ENCODE measurements around the gene POLR3C.
"Not testable (repeated sequence)": the region's sequence is repeated elsewhere in the genome, so short reads cannot be mapped to it uniquely, and the experiment has no call there.

The POLR3C gene

DNA sequence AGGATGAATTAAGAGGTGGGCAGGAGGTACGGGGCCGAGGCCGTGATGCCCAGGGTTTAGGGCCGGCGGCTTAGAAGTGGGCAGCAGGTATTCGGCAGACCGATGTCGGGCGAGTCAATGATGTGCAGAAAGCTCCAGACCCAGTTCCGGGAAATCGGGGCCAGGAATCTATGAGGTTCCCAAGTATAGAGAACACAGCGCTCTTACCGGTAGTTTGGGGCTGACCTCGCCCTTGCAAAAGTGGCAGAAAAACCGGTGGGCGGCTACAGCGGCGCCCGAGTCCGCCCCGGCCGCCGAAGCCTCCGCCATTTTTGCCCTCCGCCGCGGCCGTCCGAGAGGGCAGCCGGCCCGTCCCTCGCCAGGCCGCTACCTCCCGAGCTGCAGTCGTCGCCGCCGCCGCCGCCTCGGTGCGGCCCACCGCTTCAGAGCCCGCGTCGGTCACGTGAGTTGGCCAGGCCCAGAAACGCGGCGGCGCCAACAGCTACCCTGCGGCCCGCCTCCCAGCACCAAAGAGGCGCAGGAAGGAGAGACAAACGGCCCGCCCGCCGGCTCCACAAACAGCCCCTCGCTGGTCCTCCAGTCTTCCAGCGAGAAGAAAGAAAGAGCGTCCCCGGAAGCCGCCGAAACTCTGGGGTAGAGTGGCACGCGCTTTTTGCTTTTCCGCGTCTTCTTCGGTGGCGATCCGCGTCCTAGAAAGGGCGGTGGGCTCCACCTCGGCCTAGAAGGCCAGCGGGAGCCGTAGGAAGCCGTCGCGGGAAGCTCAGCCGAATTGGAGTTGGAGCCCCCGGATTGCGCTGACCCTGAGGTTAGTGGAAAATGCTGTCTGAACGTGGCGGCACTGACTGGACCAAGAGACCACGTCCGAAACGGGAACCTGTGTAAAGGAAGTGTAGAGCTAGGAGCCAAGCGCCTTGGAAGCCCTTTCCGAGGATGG lies at the start of gene POLR3C, which contains the start of gene RNF115:
TSS of gene POLR3C (plus strand) at position 636 of the 934 bp plus-strand sequence. CDS start 1,577 bp downstream, outside the sequence.
TSS of gene RNF115 (minus strand) at position 531 of the 934 bp plus-strand sequence. CDS start at position 309, 222 bp downstream.
- ATAC-seq: peak; percentile 70 to 71

DNA sequence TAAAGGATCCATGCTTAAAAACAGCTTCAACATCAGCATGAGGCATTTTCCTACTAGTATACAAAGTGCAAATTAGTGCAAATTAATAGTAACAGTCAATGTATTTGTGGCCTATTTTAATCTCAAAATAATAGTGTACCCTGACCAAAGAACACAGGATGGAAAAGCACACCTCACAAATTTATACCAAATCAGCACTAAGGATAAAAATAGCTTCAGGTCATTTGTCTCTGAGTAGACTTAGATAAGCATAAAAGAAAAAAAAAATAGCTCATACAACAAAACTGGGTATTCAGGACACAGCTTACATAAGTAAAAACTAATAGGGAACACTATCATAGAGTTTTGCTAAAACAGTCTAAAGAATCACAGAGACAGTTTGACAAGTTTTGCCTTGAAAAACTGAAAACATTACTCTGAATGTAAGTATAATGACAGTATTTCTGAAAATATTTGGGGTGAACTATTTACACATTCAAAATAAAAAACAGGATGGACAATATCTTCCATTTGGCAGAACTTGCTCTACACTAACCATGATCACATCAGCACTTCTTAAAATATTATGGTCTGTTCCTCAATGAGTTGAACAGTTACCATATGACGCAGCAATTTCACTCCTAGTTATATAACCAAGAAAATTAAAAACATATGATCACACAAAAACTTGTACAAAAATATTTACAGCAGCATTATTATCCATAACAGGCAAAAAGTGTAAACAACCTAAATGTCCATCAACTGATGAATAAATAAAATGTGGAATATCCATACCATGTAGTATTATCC lies 46.4 kb upstream of the POLR3C start:
- ATAC-seq: no peak

GRCh38 chr1:145778146-145778540 lies 45.9 kb upstream of the POLR3C start:
- no peak for ATAC-seq

GRCh38 chr1:145782272-145783099 lies 41.5 kb upstream of the POLR3C start:
- ATAC-seq: peak; percentile 27 to 29

GRCh38 chr1:145784409-145784808 lies 39.6 kb upstream of the POLR3C start:
- ATAC-seq: no peak

DNA sequence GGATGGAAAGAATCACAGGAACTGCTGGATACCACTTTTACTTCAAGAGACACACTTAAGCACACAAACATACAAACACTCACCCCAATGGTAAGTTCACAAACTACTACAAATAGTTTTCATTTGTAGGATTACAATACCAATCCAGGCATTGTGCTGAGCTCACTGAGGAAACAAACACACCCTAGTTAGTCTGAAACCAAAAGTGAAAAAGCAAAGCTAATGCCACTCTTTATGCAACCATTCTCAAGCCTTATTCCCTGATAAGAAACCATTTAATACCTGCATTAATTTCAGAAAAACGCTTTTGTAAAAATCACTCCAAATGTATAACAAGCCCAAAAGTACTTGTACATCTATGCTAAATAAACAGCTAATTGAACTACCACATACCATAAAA lies 38.5 kb upstream of the POLR3C start:
- peak in 1 of 2 donors; percentile 36 for ATAC-seq

- ATAC-seq: peak; percentile 87 to 91
These were observed 37.7 kb upstream of the POLR3C start for GRCh38 chr1:145786271-145786670.

- ATAC-seq: no peak
These were observed 35.4 kb upstream of the POLR3C start for GRCh38 chr1:145788580-145788979.

- ATAC-seq: not testable (repeated sequence)
These were observed 32.1 kb upstream of the POLR3C start for GRCh38 chr1:145791860-145792259.

GRCh38 chr1:145792484-145792883 lies 31.5 kb upstream of the POLR3C start:
- no peak for ATAC-seq

- ATAC-seq: no peak
These were observed 28.6 kb upstream of the POLR3C start for GRCh38 chr1:145795257-145795881.

- ATAC-seq: no peak
These were observed 27.2 kb upstream of the POLR3C start for GRCh38 chr1:145796753-145797152.

GRCh38 chr1:145799806-145800205 lies 24.2 kb upstream of the POLR3C start:
- ATAC-seq: no peak

DNA sequence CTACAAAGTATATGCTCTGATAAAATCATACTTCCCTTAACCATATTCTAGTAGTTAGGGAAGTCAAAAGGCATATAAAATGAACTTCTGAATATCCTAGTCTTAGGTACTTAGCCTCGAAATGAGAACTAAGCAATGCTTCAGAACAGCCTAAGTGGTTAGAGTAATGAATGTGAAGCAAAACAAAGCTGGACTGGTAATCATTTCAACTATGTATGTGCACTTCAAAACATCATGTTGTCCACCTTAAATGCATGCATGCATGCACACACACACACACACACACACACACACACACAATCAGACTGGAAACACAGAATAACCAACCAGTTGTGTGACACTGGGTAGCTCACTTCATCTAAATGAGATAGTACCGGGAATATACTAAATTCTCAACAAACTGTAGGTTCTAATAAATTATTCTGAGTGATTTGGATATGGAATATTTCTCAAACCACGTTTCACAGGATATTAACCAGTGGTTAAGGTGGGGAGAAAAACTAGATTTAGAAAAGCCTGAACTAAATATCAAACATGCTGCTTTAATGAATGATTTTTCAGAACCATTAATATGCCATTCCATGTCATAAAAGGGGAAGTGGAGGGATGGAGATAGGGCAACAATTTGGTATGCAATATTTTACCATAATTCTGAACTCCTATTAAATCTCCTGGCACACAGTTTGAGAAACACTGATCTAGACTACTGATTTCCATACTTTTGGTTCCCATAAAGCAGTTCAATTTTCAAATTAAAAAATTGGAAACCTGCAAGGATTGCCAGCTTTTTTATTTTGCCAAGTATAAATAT lies 19.6 kb upstream of the POLR3C start:
- no peak for ATAC-seq

DNA sequence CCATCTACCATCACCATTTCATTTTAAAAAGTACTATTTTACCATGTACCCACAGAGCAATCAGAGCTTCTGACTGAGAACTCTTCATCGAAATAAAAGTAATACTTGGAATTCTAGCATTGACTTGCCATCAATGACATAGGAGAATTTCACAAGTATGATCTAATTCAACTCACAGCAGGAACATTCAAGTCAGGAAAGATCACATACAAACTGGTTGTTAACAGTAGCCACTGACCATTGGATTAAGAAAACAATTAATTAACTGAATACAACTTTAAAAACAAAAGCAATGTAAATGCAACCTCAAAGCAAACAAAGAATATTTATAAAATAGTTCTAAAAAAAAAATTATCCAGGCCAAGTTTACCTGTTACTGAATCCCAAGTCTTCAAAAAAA lies 18.9 kb upstream of the POLR3C start:
- ATAC-seq: no peak

GRCh38 chr1:145806408-145806807 lies 17.6 kb upstream of the POLR3C start:
- no peak for ATAC-seq

DNA sequence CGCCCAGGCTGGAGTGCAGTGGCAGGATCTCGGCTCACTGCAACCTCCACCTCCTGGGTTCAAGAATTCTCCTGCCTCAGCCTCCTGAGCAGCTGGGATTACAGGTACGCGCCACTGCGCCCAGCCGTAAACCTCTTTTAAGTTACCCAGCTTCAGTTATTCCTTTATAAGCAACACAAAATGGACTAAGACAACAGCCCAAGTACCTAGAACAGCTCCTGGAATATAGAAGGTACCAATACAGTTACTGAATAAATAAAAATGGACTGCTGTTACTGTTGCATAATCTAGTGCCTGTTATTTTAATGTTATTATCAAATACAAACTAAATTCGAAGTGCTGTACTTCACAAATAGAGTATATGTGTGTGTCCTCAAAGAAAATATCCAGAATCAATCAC lies 17.2 kb upstream of the POLR3C start:
- no peak for ATAC-seq

DNA sequence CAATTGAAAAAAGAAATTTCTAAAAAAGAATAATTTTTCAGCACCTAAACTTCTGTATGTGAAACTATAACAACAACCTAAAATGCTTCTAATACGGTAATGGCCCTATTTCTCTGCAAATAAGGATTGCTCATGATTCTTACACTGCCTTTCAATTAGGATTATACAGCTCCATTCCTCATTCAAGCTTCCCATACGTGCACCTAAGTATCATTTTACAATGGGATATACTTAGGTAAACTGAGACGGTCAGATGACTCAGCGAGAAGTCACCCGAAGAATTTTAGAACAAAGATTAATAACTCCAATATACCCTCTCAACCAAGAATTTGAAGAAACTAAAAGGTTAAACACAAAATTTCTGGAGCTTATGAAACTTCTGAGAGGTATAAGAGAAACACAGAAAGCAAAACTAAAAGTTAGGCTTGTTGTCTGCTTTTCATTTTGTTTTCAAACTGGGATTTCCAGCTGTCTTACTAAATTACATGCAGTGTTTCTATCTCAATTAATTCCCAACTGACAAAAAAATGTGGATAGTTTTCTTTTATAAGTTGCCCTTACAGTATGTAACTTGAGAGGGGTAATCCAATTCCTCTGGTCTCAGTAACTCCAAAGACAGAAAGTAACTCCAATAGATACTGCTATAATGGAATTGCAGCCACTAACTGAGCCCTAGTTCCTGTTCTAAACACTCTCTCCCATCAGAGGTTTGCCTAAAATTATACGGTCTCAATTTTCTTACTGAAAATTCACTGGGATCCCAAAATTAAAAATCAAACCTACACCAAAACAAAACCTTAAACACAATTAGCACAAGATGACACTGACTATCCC lies 10.8 kb upstream of the POLR3C start:
- ATAC-seq: peak in 1 of 2 donors; percentile 31

DNA sequence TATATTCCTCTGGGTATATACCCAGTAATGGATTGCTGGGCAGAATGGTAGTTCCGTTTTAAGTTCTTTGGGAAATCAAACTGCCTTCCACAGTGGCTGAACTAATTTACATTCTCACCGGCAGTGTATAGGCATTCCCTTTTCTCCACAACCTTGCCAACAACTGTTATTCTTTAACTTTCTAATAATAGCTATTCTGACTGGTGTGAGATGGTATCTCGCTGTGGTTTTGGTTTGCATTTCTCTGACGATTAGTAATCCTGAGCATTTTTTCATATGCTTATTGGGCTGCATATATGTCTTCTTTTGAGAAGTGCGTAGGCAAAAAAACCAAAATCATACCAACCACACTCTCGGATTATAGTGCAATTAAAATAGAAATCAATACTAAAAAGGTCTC lies 5.9 kb upstream of the POLR3C start:
- ATAC-seq: peak; percentile 57 to 62

GRCh38 chr1:145822779-145823331 lies 1.1 kb upstream of the POLR3C start:
- ATAC-seq: not testable (repeated sequence)

Data from activated CD4-positive, CD25-positive, alpha-beta regulatory T cell treated with anti-CD3 and anti-CD28 coated beads, Interleukin-2, amount 50 U/mL, for 24 hours (primary cell).